Neuronal stem cell (in vitro differentiated cells): ENCODE results near the gene PLEKHA7.
"Not testable (repeated sequence)": the region's sequence is repeated elsewhere in the genome, so short reads cannot be mapped to it uniquely, and the experiment has no call there.

ENCODE experiments used
- DNase-seq: peaks from one replicate; pipeline ENCODE4 v3.0.0-alpha.2; 2013; ENCODE audit warnings: low spot score
- H2AFZ ChIP-seq: one replicate; pipeline ENCODE4 v1.6.1; 2013; ENCODE audit warnings: mild to moderate bottlenecking, low read length, inconsistent platforms
- H2AK5ac ChIP-seq: 2 replicates; pipeline ENCODE4 v1.6.1; 2013; ENCODE audit warnings: low read depth, mild to moderate bottlenecking, inconsistent platforms, low read length, moderate library complexity, mixed read lengths
- H2BK120ac ChIP-seq: 2 replicates; pipeline ENCODE4 v1.6.1; 2013; ENCODE audit warnings: low read depth, mild to moderate bottlenecking, inconsistent platforms, low read length, moderate library complexity, mixed read lengths
- H2BK12ac ChIP-seq: one replicate; pipeline ENCODE4 v1.6.1; 2013; ENCODE audit warnings: low read length, inconsistent platforms
- H2BK15ac ChIP-seq: 2 replicates; pipeline ENCODE4 v1.6.1; 2013; ENCODE audit warnings: mild to moderate bottlenecking, low read length, inconsistent platforms, mixed read lengths
- H2BK5ac ChIP-seq: one replicate; pipeline ENCODE4 v1.6.1; 2013; ENCODE audit warnings: inconsistent platforms, mild to moderate bottlenecking, low read length, moderate library complexity
- H3K14ac ChIP-seq: one replicate; pipeline ENCODE4 v1.6.1; 2013; ENCODE audit warnings: low read length, inconsistent platforms
- H3K18ac ChIP-seq: 2 replicates; pipeline ENCODE4 v1.6.1; 2013; ENCODE audit warnings: low read length, inconsistent platforms
- H3K23ac ChIP-seq: 2 replicates; pipeline ENCODE4 v1.6.1; 2013; ENCODE audit warnings: low read depth, mild to moderate bottlenecking, mixed read lengths, low read length, inconsistent platforms; ENCODE audit not compliant: poor library complexity
- H3K27ac ChIP-seq: replicated peaks from 3 replicates; pipeline ENCODE4 v1.5.1; 2013; ENCODE audit warnings: low read length, inconsistent platforms
- H3K27me3 ChIP-seq, 3 experiments: 2 replicates each; pipeline ENCODE4 v1.6.1; 2013; ENCODE audit warnings: low read length in 3 of 3, mild to moderate bottlenecking in 2 of 3, inconsistent platforms in 1 of 3, low read depth in 1 of 3, mixed read lengths in 1 of 3, moderate library complexity in 1 of 3; ENCODE audit not compliant: control insufficient read depth in 3 of 3, insufficient read depth in 3 of 3
- H3K36me3 ChIP-seq, 2 donors: replicated peaks in 1 of 2; 2 replicates each; pipeline ENCODE4 v1.6.1; 2013; ENCODE audit warnings: low read length in 2 of 2; ENCODE audit not compliant: control insufficient read depth in 2 of 2, insufficient read depth in 2 of 2
- H3K4ac ChIP-seq: 2 replicates; pipeline ENCODE4 v1.6.1; 2013; ENCODE audit warnings: inconsistent platforms, mild to moderate bottlenecking, low read length, moderate library complexity
- H3K4me1 ChIP-seq, 2 donors: 1 replicate in 1 of 2; 2 replicates in 1 of 2; pipeline ENCODE4 v1.6.1; 2013; ENCODE audit warnings: low read length in 2 of 2, low read depth in 1 of 2; ENCODE audit not compliant: control insufficient read depth in 2 of 2, insufficient read depth in 1 of 2
- H3K4me2 ChIP-seq: one replicate; pipeline ENCODE4 v1.6.1; 2013; ENCODE audit warnings: mild to moderate bottlenecking, low read length, inconsistent platforms; ENCODE audit not compliant: insufficient read depth, poor library complexity, severe bottlenecking
- H3K4me3 ChIP-seq, 2 donors: 2 replicates each; pipeline ENCODE4 v1.5.1; 2013; ENCODE audit warnings: low read length in 2 of 2, mild to moderate bottlenecking in 2 of 2, inconsistent platforms in 1 of 2, moderate library complexity in 1 of 2
- H3K79me1 ChIP-seq: one replicate; pipeline ENCODE4 v1.6.1; 2013; ENCODE audit warnings: low read depth, mild to moderate bottlenecking, inconsistent platforms, low read length, moderate library complexity
- H3K9ac ChIP-seq: one replicate; pipeline ENCODE4 v1.6.1; 2013; ENCODE audit warnings: mild to moderate bottlenecking, low read depth, low read length, inconsistent platforms; ENCODE audit not compliant: poor library complexity
- H3K9me3 ChIP-seq, 2 donors: replicated peaks in 1 of 2; 2 replicates each; pipeline versions ENCODE3 to v1.6.1; 2013; ENCODE audit warnings: low read length in 2 of 2, mild to moderate bottlenecking in 2 of 2, inconsistent platforms in 1 of 2, low read depth in 1 of 2, mixed read lengths in 1 of 2, moderate library complexity in 1 of 2; ENCODE audit not compliant: control insufficient read depth in 2 of 2, insufficient read depth in 1 of 2
- H4K8ac ChIP-seq: one replicate; pipeline ENCODE4 v1.6.1; 2013; ENCODE audit warnings: low read depth, mild to moderate bottlenecking, inconsistent platforms, low read length, moderate library complexity
- H4K91ac ChIP-seq: one replicate; pipeline ENCODE4 v1.6.1; 2013; ENCODE audit warnings: low read length, low read depth, mild to moderate bottlenecking, inconsistent platforms; ENCODE audit not compliant: poor library complexity
- WGBS, 2 donors: extraction: QIAGEN DNeasy Blood & Tissue Kit; methylation state at CpG; one replicate each; pipeline ENCODE4 v1.1.7; 2013; ENCODE audit warnings: missing lambda C conversion rate in 2 of 2, mixed read lengths in 1 of 2; ENCODE audit not compliant: insufficient read length in 2 of 2, insufficient replicate concordance in 1 of 2; ENCODE audit errors: extremely low coverage in 2 of 2; 5-methylcytosine and 5-hydroxymethylcytosine counted together

PLEKHA7 gene

GRCh38 chr11:16890442-16890841, 123.8 kb downstream of the PLEKHA7 start:
- H3K4me3 ChIP-seq, result no peak overlapping the region
- no peak overlapping the region for H3K18ac ChIP-seq
- peaks cover 2 to 16% of the 10 kb centered on the region in 2 donors for H3K4me1 ChIP-seq
- H3K27me3 ChIP-seq, result no peaks in the 10 kb centered on the region
- no peak overlapping the region for H2BK12ac ChIP-seq
- H3K36me3 ChIP-seq, result no peaks in the 10 kb centered on the region
- no peak overlapping the region for H4K8ac ChIP-seq
- H3K23ac ChIP-seq, result no peak overlapping the region
- WGBS, 2 donors, result no CpG with 5 or more reads among the region's 1 CpG
- H3K27ac ChIP-seq, result no peak overlapping the region
- no peak overlapping the region for H3K9ac ChIP-seq
- no peak overlapping the region for H3K14ac ChIP-seq
- H3K4ac ChIP-seq, result no peak overlapping the region
- no peak overlapping the region for H3K4me2 ChIP-seq
- H2BK15ac ChIP-seq, result no peak overlapping the region
- no peak overlapping the region for H4K91ac ChIP-seq
- H2BK120ac ChIP-seq, result no peak overlapping the region
- peaks cover 0 to 6% of the 10 kb centered on the region in 2 donors for H3K9me3 ChIP-seq
- DNase-seq, result no peak
- no peak overlapping the region for H2AFZ ChIP-seq
- H2BK5ac ChIP-seq, result no peak overlapping the region
- H3K79me1 ChIP-seq, result no peaks in the 10 kb centered on the region
- no peak overlapping the region for H2AK5ac ChIP-seq

DNA sequence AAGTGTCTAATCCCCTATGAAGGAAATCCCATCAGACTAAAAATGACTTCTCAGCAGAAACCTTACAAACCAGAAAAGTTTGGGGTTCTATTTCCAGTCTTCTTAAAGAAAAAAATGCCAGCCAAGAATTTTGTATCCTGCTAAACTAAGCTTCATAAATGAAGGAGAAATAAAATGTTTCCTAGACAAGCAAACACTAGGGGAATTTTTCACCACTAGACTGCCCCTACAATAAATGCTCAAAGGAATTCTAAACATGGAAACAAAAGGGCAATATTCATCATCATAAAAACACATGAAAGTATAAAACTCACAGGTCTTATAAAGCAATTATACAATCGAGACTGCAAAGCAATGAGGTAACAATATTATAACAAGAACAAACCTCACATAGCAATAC, 124.3 kb downstream of the PLEKHA7 start:
- no peaks in the 10 kb centered on the region for H3K79me1 ChIP-seq
- no peak for DNase-seq
- no peak overlapping the region for H4K8ac ChIP-seq
- no peak overlapping the region for H3K27ac ChIP-seq
- no peak overlapping the region for H3K9ac ChIP-seq
- H2BK15ac ChIP-seq, result no peak overlapping the region
- no peak overlapping the region for H2BK12ac ChIP-seq
- H2BK120ac ChIP-seq, result no peak overlapping the region
- H3K4me1 ChIP-seq, result peaks cover 0 to 12% of the 10 kb centered on the region in 2 donors
- no peak overlapping the region for H2AK5ac ChIP-seq
- H2BK5ac ChIP-seq, result no peak overlapping the region
- no peak overlapping the region for H3K18ac ChIP-seq
- H3K27me3 ChIP-seq, result no peaks in the 10 kb centered on the region
- H3K4me2 ChIP-seq, result no peak overlapping the region
- peaks cover 0 to 6% of the 10 kb centered on the region in 2 donors for H3K9me3 ChIP-seq
- no peaks in the 10 kb centered on the region for H3K36me3 ChIP-seq
- H3K23ac ChIP-seq, result no peak overlapping the region
- no peak overlapping the region for H3K14ac ChIP-seq
- no CpG with 5 or more reads among the region's 1 CpG for WGBS, 2 donors
- H3K4ac ChIP-seq, result no peak overlapping the region
- H4K91ac ChIP-seq, result no peak overlapping the region
- H2AFZ ChIP-seq, result no peak overlapping the region
- H3K4me3 ChIP-seq, result no peak overlapping the region

GRCh38 chr11:16889010-16889409, 125.2 kb downstream of the PLEKHA7 start:
- H3K14ac ChIP-seq, H2BK120ac ChIP-seq, H3K4me3 ChIP-seq, H3K4me1 ChIP-seq, H3K36me3 ChIP-seq, H3K4me2 ChIP-seq, H3K9ac ChIP-seq, H2AK5ac ChIP-seq, DNase-seq, H2BK5ac ChIP-seq, H3K23ac ChIP-seq, H2BK15ac ChIP-seq, H2BK12ac ChIP-seq, H3K9me3 ChIP-seq, H3K18ac ChIP-seq, H4K8ac ChIP-seq, H3K27me3 ChIP-seq, H3K4ac ChIP-seq, H3K27ac ChIP-seq, H4K91ac ChIP-seq, H3K79me1 ChIP-seq, H2AFZ ChIP-seq: not testable (repeated sequence)
- WGBS, 2 donors, result no CpG with 5 or more reads among the region's 4 CpGs

DNA sequence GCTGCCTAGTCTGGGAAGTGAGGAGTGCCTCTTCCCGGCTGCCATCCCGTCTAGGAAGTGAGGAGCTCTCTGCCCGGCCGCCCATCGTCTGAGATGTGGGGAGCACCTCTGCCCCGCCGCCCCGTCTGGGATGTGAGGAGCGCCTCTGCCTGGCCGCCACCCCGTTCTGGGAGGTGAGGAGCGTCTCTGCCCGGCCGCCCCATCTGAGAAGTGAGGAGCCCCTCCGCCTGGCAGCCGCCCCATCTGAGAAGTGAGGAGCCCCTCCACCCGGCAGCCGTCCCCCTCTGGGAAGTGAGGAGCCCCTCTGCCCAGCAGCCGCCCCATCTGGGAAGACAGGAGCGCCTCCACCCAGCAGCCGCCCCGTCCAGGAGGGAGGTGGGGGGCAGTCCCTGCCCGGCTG, 126.3 kb downstream of the PLEKHA7 start:
- not testable (repeated sequence) for H3K14ac ChIP-seq, H3K79me1 ChIP-seq, H2AFZ ChIP-seq, H3K18ac ChIP-seq, H3K9me3 ChIP-seq, H2BK15ac ChIP-seq, H3K27ac ChIP-seq, H4K91ac ChIP-seq, H3K27me3 ChIP-seq, H3K4me1 ChIP-seq, H2BK120ac ChIP-seq, H3K4ac ChIP-seq, H3K23ac ChIP-seq, H3K36me3 ChIP-seq, H2BK5ac ChIP-seq, H3K9ac ChIP-seq, H3K4me2 ChIP-seq, DNase-seq, H2BK12ac ChIP-seq, H3K4me3 ChIP-seq, H4K8ac ChIP-seq, H2AK5ac ChIP-seq
- no CpG with 5 or more reads among the region's 23 CpGs for WGBS, 2 donors
